NCI-H187 treated with DMSO at 0.1 percent for 48 hours (cell line): ENCODE results near the gene ITPR1.

Experiments used
- DNase-seq: peaks from one replicate; lab custom pipeline; 2025; lab: John Stamatoyannopoulos, UW

The ITPR1 gene

GRCh38 chr3:4533489-4534443, 40.6 kb downstream of the ITPR1 start:
- DNase-seq, result no peak

- no peak for DNase-seq
Observed at GRCh38 chr3:4534906-4535305, 41.8 kb downstream of the ITPR1 start.

GRCh38 chr3:4536260-4536659, 43.1 kb downstream of the ITPR1 start:
- no peak for DNase-seq

- no peak for DNase-seq
Observed at GRCh38 chr3:4540267-4540666, 47.1 kb downstream of the ITPR1 start.

DNA sequence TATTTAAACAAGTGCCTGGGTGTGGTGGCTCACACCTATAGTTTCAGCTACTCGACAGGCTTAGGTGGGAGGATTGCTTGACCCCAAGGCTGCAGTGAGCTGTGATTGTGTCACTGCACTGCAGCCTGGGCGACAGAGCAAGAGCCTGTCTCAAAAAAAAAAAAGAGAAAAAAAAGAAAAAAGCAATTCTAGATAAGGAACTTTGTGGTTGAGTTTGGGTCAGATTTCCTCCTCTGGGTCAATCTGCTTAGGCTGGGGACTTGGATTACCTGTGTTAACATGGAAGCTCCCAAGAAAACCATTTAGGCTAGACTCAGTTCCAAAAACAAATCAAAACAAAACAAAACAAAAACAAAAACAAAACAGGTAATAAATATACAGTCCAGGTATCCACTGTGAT, 50.0 kb downstream of the ITPR1 start:
- DNase-seq, result no peak

DNA sequence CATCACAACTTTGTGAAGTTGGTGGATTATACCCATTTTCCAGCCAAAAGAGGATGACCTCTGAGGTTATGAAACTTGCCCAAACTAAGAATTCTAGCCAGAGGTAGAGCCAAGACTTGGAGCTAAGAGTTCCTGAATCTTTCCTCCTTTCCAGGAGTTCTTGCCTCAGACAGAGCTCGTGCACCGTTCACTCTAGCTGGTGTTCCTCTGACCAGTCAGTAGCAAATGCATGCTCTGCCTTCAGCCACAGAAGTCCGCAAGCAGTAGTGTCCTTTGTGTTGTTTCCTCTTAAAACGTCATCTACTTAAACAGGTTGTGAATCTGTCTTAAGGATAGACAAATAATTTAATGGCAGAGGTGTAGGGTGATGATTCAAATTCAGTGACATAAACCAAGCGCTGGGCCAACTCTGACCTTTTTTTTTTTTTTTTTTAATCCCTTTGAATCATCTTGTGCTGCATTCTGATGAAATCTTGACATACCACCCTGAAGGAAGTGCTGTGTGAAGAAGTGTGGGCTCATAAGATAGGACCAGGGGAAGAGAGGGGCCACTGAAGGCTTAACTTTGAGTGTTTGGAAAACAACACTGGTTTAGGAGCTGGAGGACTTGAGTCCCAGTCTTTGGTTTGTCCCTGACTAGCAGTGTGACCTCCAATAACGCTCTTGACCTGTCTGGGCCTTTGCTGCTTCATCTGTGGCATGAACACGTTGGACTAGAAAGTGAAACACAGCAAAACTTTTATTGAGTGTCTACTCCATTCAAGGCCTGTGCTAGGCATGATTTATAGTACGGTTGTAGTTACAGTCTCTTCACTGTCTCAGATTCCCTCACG, 53.4 kb downstream of the ITPR1 start:
- no peak for DNase-seq

GRCh38 chr3:4547799-4548198, 54.7 kb downstream of the ITPR1 start:
- DNase-seq, result no peak

GRCh38 chr3:4548356-4548755, 55.2 kb downstream of the ITPR1 start:
- DNase-seq, result no peak

GRCh38 chr3:4548780-4549179, 55.6 kb downstream of the ITPR1 start:
- no peak for DNase-seq

DNA sequence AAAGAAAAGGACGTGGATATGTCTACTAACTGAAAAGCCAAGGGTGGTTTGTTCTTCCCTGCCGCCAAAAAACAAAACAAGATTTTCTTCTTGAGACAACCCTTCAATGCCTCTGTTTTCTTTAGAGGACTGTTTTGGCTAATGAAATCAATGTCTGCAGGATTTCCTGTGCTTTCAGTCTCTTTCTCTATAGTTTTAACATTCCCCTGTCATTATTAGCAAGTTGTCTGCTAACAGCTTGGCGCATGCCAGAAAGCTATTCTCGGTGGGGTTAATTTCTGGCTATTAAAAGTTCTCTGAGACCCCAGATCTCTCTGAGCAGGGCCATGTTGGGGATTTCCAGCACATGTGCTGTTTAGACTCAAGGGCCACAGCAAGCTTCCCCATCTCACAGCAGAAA, 56.7 kb downstream of the ITPR1 start:
- no peak for DNase-seq

DNA sequence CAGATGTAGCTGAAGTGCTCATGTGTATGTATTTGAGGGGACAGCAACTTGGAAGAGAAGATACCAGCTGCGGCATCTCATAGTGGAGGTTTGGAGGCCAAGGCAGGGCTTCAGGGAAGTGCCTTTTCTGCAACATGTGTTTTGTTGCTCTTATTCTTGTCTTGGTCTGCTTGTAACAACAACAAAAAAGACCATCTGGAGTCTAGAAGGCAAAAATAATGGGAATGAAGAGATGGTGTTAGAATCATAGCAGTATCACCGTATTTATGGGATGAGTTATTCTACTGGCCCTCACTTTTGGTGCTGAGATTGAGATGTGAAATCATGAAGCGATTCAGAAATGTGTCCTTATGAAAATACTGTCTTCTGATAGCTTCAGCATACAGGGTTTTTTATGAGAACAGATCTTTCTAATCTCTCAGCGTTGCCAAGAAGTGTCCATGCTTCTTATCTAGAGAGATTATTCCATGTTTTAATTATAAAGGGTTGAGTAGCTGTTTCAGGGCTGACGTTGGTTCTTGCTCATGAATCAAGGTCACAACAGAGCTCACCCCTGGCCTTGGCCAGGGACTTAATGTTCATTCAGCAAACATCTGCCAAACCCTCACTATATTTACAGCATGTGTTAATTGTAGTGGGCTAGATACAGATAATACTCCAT, 58.0 kb downstream of the ITPR1 start:
- no peak for DNase-seq

DNA sequence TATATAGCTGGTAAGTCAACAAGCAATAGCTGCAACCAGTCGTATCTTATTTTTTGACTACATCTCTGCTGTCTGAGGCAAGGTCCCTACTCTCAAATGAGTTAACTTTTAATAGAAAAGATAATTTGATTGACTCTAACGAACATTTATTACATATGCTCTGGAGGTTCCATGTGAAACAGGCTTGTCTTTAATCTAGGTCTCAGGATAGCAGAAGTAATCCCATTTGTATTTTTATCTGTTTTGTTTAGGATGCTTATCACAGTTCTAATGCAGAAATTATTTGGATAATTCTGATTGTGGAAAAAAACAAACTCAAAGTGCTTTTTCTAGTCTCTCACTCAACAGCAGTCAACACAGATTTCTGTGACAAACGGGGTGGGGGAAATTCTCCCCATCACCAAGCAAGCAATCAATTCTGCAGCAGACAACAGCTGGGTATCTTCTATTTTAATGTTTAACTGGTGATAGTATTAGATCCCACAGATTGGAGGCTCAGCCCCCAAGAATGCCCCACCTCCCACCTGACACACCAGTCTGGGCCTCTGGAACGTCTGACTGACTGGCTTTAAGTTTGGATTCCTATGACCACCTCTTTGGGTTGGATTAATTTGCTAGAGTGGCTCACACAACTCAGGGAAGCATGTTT, 58.8 kb downstream of the ITPR1 start:
- DNase-seq, result no peak

GRCh38 chr3:4552811-4553210, 59.7 kb downstream of the ITPR1 start:
- no peak for DNase-seq

GRCh38 chr3:4561661-4562060, 68.5 kb downstream of the ITPR1 start:
- DNase-seq, result no peak

DNA sequence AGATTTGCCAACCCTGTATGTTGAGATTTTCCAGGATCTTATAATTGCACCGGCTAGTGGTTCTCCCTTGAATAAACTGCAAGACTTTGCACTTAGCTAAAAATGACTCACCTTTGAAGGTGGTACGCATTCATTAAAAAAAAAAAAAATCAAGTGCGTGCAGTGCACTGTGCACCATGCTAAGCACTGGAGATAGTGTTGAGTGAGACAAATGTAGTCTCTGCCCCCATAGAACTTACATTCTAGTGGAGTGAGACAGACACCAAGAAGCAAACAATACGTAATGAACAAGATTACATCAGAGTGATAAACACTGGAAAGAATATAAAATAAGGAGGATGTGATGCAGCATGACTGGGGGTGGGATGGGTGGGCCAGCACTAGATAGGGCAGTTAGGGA, 69.4 kb downstream of the ITPR1 start:
- no peak for DNase-seq

GRCh38 chr3:4564270-4564669, 71.1 kb downstream of the ITPR1 start:
- no peak for DNase-seq

DNA sequence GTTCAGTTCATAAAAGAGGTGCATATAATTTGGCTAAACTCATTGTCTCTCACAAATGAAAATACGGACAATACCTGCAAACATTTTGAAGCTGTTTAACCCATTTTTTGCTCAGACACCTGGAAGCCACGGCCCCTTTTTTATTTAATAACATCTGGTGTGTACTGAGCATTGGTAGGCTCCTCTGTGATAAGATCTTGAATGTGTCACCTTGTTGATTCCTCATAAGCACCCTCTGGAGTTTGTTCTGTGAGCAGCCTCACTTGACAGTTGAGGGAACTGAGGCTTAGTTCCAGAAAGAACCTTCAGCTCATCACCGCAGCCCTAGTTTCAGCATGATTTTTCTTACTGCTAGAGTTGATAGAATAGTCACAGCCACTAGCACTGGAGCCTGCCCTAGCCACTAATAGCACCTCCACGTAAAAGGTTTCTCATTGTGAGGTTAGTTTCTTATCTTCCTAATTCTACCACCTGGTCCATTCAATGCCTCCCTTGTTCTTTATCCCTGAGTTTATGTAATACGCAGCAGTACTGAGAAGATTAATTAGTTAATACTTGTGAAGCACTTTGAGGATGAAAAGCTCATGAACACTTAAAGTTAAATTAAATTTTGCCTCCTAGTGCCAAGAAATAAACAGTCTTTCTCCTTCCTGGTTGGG, 71.9 kb downstream of the ITPR1 start:
- no peak for DNase-seq

- no peak for DNase-seq
Observed at GRCh38 chr3:4565809-4566501, 72.8 kb downstream of the ITPR1 start.

DNA sequence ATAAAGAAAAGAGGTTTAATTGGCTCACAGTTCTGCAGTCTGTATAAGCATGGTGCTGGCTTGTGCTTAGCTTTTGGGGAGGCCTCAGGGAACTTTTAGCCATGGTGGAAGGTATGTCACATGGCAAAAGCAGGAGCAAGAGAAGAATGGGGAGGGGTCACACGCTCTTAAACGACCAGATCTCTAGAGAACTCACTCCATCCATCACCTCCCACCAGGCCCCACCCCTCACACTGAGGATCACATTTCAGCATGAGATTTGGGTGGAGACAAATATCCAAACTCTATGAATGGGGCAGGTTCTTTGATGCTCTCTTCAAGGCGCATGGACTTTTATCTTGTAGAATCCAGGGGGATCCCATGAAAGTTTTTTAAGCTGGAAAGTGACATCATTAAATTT, 75.7 kb downstream of the ITPR1 start:
- no peak for DNase-seq

- DNase-seq, result no peak
Observed at GRCh38 chr3:4570840-4571621, 77.9 kb downstream of the ITPR1 start.
